ENCODE measurements around the gene CREB5.

GRCh38 chr7:28484606-28484935 is 72.3 kb downstream of the CREB5 start:
- no peak for TF ChIP-seq POLR2AphosphoS5 (IDR thresholded peaks at IDR 0.05)
- TF ChIP-seq CTCF (IDR thresholded peaks at IDR 0.05 in 8 of 11, conservative IDR thresholded peaks at IDR 0.05 in 3 of 11), result no peak
- TF ChIP-seq POLR2A (IDR thresholded peaks at IDR 0.05), result no peak

Measured in spleen (tissue), 7 donors.